NB4 (cell line): ENCODE measurements around the gene HERC4.

Experiments
- DNase-seq: peaks from one replicate; pipeline ENCODE4 v3.0.0; 2010; ENCODE audit warnings: low read depth
- H3K4me3 ChIP-seq: one replicate; pipeline ENCODE4 v1.5.1; 2011; ENCODE audit warnings: mild to moderate bottlenecking, low read depth, low read length, moderate library complexity
- MYC ChIP-seq: IDR thresholded peaks from 2 replicates; pipeline ENCODE4 v1.6.1; 2011; ENCODE audit warnings: low read depth, low read length
- POLR2A ChIP-seq: IDR thresholded peaks from 2 replicates; pipeline ENCODE4 v1.6.1; 2011; ENCODE audit warnings: mild to moderate bottlenecking; ENCODE audit not compliant: insufficient read length; ENCODE audit errors: extremely low read depth
- TF ChIP-seq, protein P1 (sequence below): IDR thresholded peaks from 2 replicates; pipeline ENCODE4 v1.6.1; 2011; ENCODE audit warnings: low read depth, low read length
- TF ChIP-seq, protein P2 (sequence below): IDR thresholded peaks from one replicate; pipeline ENCODE4 v1.5.1; 2012; ENCODE audit warnings: low read depth, low read length

HERC4 gene

DNA sequence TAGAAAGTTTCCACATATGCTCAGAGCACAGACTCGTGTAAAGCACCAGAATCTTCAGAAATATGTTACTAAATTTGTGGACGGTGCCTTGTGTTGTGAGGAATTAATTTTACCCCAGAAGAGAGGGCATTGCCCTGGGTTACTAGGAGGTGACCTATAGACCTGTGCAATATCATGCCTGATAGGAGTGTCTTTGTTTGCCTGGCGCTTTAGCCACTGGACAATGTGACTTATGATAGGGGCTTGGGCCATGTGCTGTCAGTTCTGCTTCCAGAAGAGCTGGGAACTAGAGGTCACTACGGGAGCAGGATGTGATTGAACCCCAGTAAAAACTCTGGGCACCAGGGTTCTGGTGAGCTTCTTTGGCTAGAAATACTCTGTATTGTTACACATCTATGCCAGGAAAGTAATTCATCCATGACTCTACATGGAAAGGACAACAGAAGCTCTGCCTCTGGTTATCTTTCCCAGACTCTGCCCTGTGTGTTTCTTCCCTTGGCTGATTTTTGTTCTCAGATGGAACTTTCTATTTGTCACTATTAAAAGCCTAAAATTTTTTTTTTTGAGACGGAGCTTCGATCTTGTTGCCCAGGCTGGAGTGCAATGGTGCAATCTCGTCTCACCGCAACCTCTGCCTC, 115.1 kb downstream of the HERC4 start:
- DNase-seq = no peak
- no peak overlapping the region for H3K4me3 ChIP-seq
- TF ChIP-seq, protein P1, sequence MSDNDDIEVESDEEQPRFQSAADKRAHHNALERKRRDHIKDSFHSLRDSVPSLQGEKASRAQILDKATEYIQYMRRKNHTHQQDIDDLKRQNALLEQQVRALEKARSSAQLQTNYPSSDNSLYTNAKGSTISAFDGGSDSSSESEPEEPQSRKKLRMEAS = no peak
- TF ChIP-seq MYC (no peak), POLR2A (no peak)

DNA sequence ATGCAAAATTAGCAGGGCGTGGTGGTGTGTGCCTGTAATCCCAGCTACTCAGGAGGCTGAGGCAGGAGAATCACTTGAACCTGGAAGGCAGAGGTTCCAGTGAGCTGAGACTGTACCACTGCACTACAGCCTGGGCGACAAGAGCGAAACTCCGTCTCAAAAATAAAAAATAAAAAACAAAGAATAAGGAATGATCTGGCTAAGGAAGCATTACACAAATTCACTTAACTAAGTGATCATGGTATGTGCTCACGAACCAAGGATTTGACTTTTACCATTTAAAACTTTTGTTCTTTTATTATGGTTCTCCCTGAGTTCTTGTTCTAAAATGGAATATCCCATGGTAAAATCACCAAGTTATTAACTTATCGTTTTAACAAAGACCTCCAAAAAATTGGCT, 119.5 kb downstream of the HERC4 start:
- DNase-seq = no peak
- no peak overlapping the region for H3K4me3 ChIP-seq
- TF ChIP-seq, protein P2, sequence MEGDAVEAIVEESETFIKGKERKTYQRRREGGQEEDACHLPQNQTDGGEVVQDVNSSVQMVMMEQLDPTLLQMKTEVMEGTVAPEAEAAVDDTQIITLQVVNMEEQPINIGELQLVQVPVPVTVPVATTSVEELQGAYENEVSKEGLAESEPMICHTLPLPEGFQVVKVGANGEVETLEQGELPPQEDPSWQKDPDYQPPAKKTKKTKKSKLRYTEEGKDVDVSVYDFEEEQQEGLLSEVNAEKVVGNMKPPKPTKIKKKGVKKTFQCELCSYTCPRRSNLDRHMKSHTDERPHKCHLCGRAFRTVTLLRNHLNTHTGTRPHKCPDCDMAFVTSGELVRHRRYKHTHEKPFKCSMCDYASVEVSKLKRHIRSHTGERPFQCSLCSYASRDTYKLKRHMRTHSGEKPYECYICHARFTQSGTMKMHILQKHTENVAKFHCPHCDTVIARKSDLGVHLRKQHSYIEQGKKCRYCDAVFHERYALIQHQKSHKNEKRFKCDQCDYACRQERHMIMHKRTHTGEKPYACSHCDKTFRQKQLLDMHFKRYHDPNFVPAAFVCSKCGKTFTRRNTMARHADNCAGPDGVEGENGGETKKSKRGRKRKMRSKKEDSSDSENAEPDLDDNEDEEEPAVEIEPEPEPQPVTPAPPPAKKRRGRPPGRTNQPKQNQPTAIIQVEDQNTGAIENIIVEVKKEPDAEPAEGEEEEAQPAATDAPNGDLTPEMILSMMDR = no peak
- TF ChIP-seq MYC (no peak), POLR2A (no peak)
- TF ChIP-seq, protein P1 = no peak

DNA sequence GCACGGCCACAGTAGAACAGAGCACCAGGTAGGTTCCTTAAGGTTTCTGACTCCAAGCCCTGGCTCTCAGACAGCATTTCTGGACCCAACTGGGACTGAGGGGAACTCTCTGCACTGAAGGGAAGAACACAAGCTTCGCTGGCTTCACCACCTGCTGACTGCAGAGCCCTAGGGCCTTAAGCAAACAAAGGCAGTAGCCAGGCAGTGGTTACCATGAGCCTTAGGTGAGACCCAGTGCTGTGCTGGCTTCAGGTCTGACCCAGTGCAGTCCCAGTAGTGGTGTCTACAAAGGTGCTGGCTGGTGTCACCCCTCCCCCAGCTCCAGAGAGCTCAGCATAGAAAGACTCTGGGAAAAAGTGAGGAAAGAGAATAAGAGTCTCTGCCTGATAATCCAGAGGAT, 131.2 kb downstream of the HERC4 start:
- no peak for DNase-seq
- no peak for TF ChIP-seq POLR2A
- TF ChIP-seq MYC = no peak
- TF ChIP-seq, protein P1 = no peak
- TF ChIP-seq, protein P2 = no peak

DNA sequence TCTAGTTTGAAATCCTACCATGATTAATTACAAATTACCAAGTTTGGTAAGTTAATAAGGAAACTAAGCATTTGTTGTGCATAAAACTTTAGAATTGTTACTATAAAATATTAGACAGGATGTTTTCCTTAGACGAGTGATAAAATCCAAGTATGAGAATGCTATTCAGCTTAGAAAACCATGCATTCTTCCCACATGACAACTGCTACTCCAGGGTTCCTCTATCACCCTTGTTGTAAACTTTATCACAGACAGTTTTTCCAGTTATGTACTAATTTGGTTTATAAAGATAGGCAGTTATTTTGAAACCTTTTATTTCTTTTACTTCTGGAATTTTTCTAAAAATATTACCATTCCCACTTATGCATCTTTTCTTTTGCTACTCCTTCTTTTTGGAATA, 138.7 kb downstream of the HERC4 start:
- no peak for DNase-seq
- TF ChIP-seq, protein P1 = no peak
- TF ChIP-seq, protein P2 = no peak
- H3K4me3 ChIP-seq = no peak overlapping the region

More for the DNA sequence above, 131.2 kb downstream of the HERC4 start:
- no peak overlapping the region for H3K4me3 ChIP-seq

DNA sequence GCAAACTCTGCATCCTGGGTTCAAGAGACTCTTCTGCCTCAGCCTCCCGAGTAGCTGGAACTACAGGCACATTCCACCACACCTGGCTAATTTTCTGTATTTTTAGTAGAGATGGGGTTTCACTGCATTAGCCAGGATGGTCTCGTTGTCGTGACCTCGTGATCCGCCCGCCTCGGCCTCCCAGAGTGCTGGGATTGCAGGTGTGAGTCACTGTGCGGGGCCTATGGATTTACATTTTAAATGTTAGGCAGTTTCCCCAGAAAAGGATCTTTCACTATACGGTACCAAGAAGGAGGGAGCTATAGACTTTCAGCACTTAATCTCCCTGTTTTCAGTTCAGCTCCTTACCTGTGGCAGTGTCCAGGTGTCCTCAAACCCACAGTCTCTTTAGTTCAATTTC, 139.9 kb downstream of the HERC4 start:
- no peak for DNase-seq
- H3K4me3 ChIP-seq = no peak overlapping the region
- TF ChIP-seq MYC = no peak
- TF ChIP-seq, protein P1 = no peak

DNA sequence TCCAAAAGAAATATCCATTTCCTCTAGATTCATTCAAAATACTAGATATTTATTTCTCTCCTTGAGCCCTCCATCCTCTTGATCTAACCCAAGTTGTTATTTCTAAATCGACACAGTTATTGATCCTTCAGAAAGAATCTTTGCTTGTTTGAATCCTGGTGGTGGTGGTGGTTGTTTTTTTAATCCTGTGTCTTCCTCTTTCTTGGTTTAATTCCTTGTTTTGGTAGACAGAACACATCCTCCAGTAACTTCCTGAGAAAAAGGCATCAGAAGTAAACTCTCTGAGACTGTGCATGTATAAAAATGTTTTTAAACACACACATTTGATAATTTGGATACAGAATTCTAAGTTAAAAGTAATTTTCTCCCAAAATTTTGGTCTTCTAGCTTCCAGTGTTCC, 140.7 kb downstream of the HERC4 start:
- DNase-seq = no peak
- TF ChIP-seq, protein P1 = no peak
- TF ChIP-seq MYC = no peak
- TF ChIP-seq, protein P2 = no peak

DNA sequence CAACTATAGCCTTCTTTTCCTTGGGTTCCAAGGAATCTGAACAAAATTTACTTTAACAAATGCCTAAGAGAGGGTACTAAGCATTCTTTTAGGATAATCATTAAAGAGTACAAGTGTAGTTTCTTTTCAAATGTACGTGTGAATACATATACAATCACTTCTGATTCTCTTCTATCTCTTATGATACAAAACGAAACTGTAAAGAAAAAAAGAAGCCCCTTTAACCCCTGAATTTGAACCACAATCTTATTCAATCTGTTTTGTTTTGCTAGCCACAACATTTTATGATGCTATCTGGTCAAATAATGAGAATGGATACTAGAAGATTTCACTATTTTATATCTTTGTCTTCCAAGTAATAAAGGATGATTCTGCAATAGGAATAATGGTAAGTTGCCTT, 141.9 kb downstream of the HERC4 start:
- TF ChIP-seq, protein P2 = no peak
- no peak for TF ChIP-seq MYC
- no peak for TF ChIP-seq POLR2A
- TF ChIP-seq, protein P1 = no peak
- DNase-seq = no peak
- H3K4me3 ChIP-seq = no peak overlapping the region

More for the DNA sequence above, 140.7 kb downstream of the HERC4 start:
- no peak overlapping the region for H3K4me3 ChIP-seq
